Caco-2 (cell line): ENCODE measurements around the gene SKA1. TPM values are rescaled to one million over a fixed set of nuclear protein-coding genes. Genes with fewer than 3 reads are reported as not detected.
A peak's percentile ranks its signal among the peaks of the same experiment; 100 is the strongest.
"Not testable (repeated sequence)": the region's sequence is repeated elsewhere in the genome, so short reads cannot be mapped to it uniquely, and the experiment has no call there.

Experiments
- BruUV-seq: library from RNA; stranded (reverse); fragments of 400-500 nt; replicated peaks from 2 replicates; lab custom pipeline; 2021; lab: Mats Ljungman, UMichigan
- CTCF ChIA-PET: fragments of 300-600 bp; sonication (Branson Sonifier 250); formaldehyde crosslinking; loops from one replicate; lab custom pipeline; 2022; ENCODE audit warnings: antibody characterized with exemption; lab: Charles Lee
- POLR2A ChIA-PET: fragments of 300-600 bp; sonication (Branson Sonifier 250); formaldehyde crosslinking; loops from one replicate; lab custom pipeline; 2022; ENCODE audit warnings: antibody characterized with exemption; lab: Charles Lee
- DNase-seq, 2 experiments: peaks; one replicate each; pipeline versions ENCODE4 v3.0.0 to v3.0.0-alpha.2; 2020 to 2022
- H3K27me3 ChIP-seq: replicated peaks from 2 replicates; pipeline ENCODE4 v1.6.0; 2011; ENCODE audit warnings: low read length; ENCODE audit not compliant: control insufficient read depth, insufficient read depth
- H3K36me3 ChIP-seq: 2 replicates; pipeline ENCODE4 v1.5.1; 2011; ENCODE audit warnings: low read length; ENCODE audit not compliant: control insufficient read depth, insufficient read depth
- H3K4me1 ChIP-seq: fragments of 250-450 bp; sonication (Bioruptor Pico); 2 replicates; pipeline ENCODE4 v1.5.1; 2020; ENCODE audit warnings: mild to moderate bottlenecking
- H3K4me3 ChIP-seq: 2 replicates; pipeline ENCODE4 v1.5.1; 2011; ENCODE audit warnings: low read depth, mild to moderate bottlenecking, control low read depth, low read length
- H3K9me3 ChIP-seq: fragments of 250-450 bp; sonication (Bioruptor Pico); 2 replicates; pipeline ENCODE4 v1.5.1; 2020; ENCODE audit warnings: mild to moderate bottlenecking, moderate library complexity
- H3K27ac Mint-ChIP-seq: one replicate; pipeline ENCODE4 v1.8.0; 2022; ENCODE audit warnings: mixed read lengths; ENCODE audit not compliant: unreplicated experiment
- H3K27me3 Mint-ChIP-seq: one replicate; pipeline ENCODE4 v1.8.0; 2022; ENCODE audit warnings: mixed read lengths; ENCODE audit not compliant: insufficient read depth, unreplicated experiment
- H3K36me3 Mint-ChIP-seq: one replicate; pipeline ENCODE4 v1.8.0; 2022; ENCODE audit warnings: mild to moderate bottlenecking, mixed read lengths; ENCODE audit not compliant: insufficient read depth, unreplicated experiment
- H3K4me1 Mint-ChIP-seq: one replicate; pipeline ENCODE4 v1.8.0; 2022; ENCODE audit warnings: low read depth, mixed read lengths; ENCODE audit not compliant: unreplicated experiment
- H3K4me3 Mint-ChIP-seq: one replicate; pipeline ENCODE4 v1.8.0; 2022; ENCODE audit warnings: mild to moderate bottlenecking, moderate library complexity, mixed read lengths; ENCODE audit not compliant: unreplicated experiment
- H3K9me3 Mint-ChIP-seq: one replicate; pipeline ENCODE4 v1.8.0; 2022; ENCODE audit warnings: mixed read lengths; ENCODE audit not compliant: unreplicated experiment
- CTCF ChIP-seq, 2 experiments: fragments of 200-600 bp in 1 of 2; IDR thresholded peaks; 1 replicate in 1 of 2; 2 replicates in 1 of 2; pipeline versions ENCODE4 v1.5.1 to v1.8.0; 2011 to 2022; ENCODE audit warnings: antibody characterized with exemption in 1 of 2, control low read depth in 1 of 2, inconsistent platforms in 1 of 2, low read depth in 1 of 2, low read length in 1 of 2, mild to moderate bottlenecking in 1 of 2, moderate library complexity in 1 of 2; ENCODE audit not compliant: insufficient read depth in 1 of 2, severe bottlenecking in 1 of 2, unreplicated experiment in 1 of 2
- intact Hi-C: fragments of 100-400 bp; cut with micrococcal nuclease; formaldehyde crosslinking; loops from one replicate; pipeline ENCODE4 v1.10.0; 2022; ENCODE audit not compliant: unreplicated experiment
- total RNA-seq: library from RNA; stranded (reverse); gene quantifications from 2 replicates; pipeline ENCODE4 v1.2.3, GENCODE V29; 2022

Gene SKA1
- total RNA-seq, 1 experiment from 2014 or later, result 32.4 TPM

- peaks cover 28% of the 10 kb centered on the region for H3K4me1 ChIP-seq
- H3K27me3 ChIP-seq, result no peaks in the 10 kb centered on the region
- no peak for DNase-seq
- Mint-ChIP-seq H3K4me3 (peak overlapping the region; percentile 38), H3K27me3 (no peaks in the 10 kb centered on the region), H3K36me3 (peaks cover 15% of the 10 kb centered on the region), H3K27ac (peak overlapping the region; percentile 55), H3K4me1 (peaks cover 36% of the 10 kb centered on the region), H3K9me3 (peaks cover 9% of the 10 kb centered on the region)
- no peaks in the 10 kb centered on the region for H3K36me3 ChIP-seq
- no TSS peak for BruUV-seq
- intact Hi-C loops, result no loop called here
- ChIA-PET CTCF (no interaction called here), POLR2A (no interaction called here)
- no peaks in the 10 kb centered on the region for H3K9me3 ChIP-seq
- no peak overlapping the region for H3K4me3 ChIP-seq
- TF ChIP-seq CTCF (IDR thresholded peaks at IDR 0.05; ENCODE audit: insufficient read depth in 1 of 2, low read depth in 1 of 2, low read length in 1 of 2, severe bottlenecking in 1 of 2, unreplicated experiment in 1 of 2), result no peak
These were observed 26.4 kb downstream of the SKA1 start for GRCh38 chr18:50401295-50401694.

GRCh38 chr18:50401888-50402287 lies 27.0 kb downstream of the SKA1 start:
- Mint-ChIP-seq H3K36me3 (peaks cover 15% of the 10 kb centered on the region), H3K4me1 (peaks cover 36% of the 10 kb centered on the region), H3K9me3 (peaks cover 9% of the 10 kb centered on the region), H3K27ac (no peak overlapping the region), H3K27me3 (no peaks in the 10 kb centered on the region), H3K4me3 (no peak overlapping the region)
- Histone ChIP-seq H3K4me3 (no peak overlapping the region; the same call in 1 of the 2 replicates), H3K9me3 (no peaks in the 10 kb centered on the region), H3K36me3 (no peaks in the 10 kb centered on the region), H3K27me3 (no peaks in the 10 kb centered on the region), H3K4me1 (peaks cover 28% of the 10 kb centered on the region)
- DNase-seq, result no peak
- TF ChIP-seq CTCF (IDR thresholded peaks at IDR 0.05; ENCODE audit: insufficient read depth in 1 of 2, low read depth in 1 of 2, low read length in 1 of 2, severe bottlenecking in 1 of 2, unreplicated experiment in 1 of 2), result no peak
- POLR2A ChIA-PET, result no interaction called here
- BruUV-seq, result no TSS peak
- CTCF ChIA-PET, result no interaction called here
- intact Hi-C loops, result no loop called here

- H3K9me3 ChIP-seq, POLR2A ChIA-PET, H3K4me3 ChIP-seq, H3K27me3 Mint-ChIP-seq, H3K9me3 Mint-ChIP-seq, CTCF ChIA-PET, H3K27me3 ChIP-seq, H3K36me3 ChIP-seq, BruUV-seq: not testable (repeated sequence)
- H3K4me1 Mint-ChIP-seq, result peaks cover 24% of the 10 kb centered on the region
- H3K4me3 Mint-ChIP-seq, result peak overlapping the region; percentile 66
- H3K4me1 ChIP-seq, result peaks cover 24% of the 10 kb centered on the region
- intact Hi-C loops, result loop anchor here (1.0 kb wide), 1 partner anchor 31 kb away; no protein-coding TSS in a partner anchor
- peaks cover 21% of the 10 kb centered on the region for H3K36me3 Mint-ChIP-seq
- peak overlapping the region; percentile 94 for H3K27ac Mint-ChIP-seq
- peak; percentile 63 to 79 for DNase-seq
These were observed 30.1 kb downstream of the SKA1 start for GRCh38 chr18:50404752-50405581.
